ENCODE data around the gene SLC34A1. TPM values are rescaled to one million over a fixed set of nuclear protein-coding genes. Genes with fewer than 3 reads are reported as not detected.

SLC34A1 gene
- total RNA-seq, 1 experiment from 2014 or later: 0.28 TPM

GRCh38 chr5:177404641-177405179 lies 20.5 kb downstream of the SLC34A1 start:
- Histone ChIP-seq H3F3A (ENCODE audit: insufficient read depth, low read depth) (peaks cover 12% of the 10 kb centered on the region; the same call in 1 of the 2 replicates), H4K20me1 (ENCODE audit: insufficient read depth) (no peaks in the 10 kb centered on the region), H3K36me3 (ENCODE audit: low read depth) (no peaks in the 10 kb centered on the region), H3K4me1 (replicated peaks; ENCODE audit: insufficient read depth) (peaks cover 3% of the 10 kb centered on the region; the same call in 1 of the 2 replicates), H3K79me2 (ENCODE audit: low read depth) (no peaks in the 10 kb centered on the region), H3K9me2 (ENCODE audit: insufficient read depth) (no peaks in the 10 kb centered on the region), H3K27ac (no peak overlapping the region), H3K4me3 (peak overlapping the region; percentile 78), H3K9me3 (ENCODE audit: insufficient read depth, low read depth) (no peaks in the 10 kb centered on the region), H3K27me3 (ENCODE audit: insufficient read depth, low read depth) (no peaks in the 10 kb centered on the region), H3K4me2 (peak overlapping the region; percentile 94), H2AFZ (peak overlapping the region; percentile 84)
- ChIA-PET POLR2A (ENCODE audit: unreplicated experiment) (interaction anchor here (0.5 to 0.7 kb wide), 5 partner anchors 22 to 141 kb away, joined by 3 to 5 read pairs (median 3); partner anchors contain the start of gene GRK6), CTCF (interaction anchor here (0.6 to 3.9 kb wide), 9 partner anchors 15 to 96 kb away, joined by 3 to 53 read pairs (median 5); partner anchors contain the start of gene GRK6)
- intact Hi-C loops (cut with micrococcal nuclease; ENCODE audit: unreplicated experiment): loop anchor here (1.0 kb wide), 3 partner anchors 22 to 97 kb away; partner anchors contain the start of gene GRK6
- no peak for DNase-seq
- TF ChIP-seq EZH2 (IDR thresholded peaks at IDR 0.05; ENCODE audit: low read depth) (no peak), CTCF (conservative IDR thresholded peaks at IDR 0.05) (no peak)
- BruUV-seq (replicated peaks): no TSS peak

DNA sequence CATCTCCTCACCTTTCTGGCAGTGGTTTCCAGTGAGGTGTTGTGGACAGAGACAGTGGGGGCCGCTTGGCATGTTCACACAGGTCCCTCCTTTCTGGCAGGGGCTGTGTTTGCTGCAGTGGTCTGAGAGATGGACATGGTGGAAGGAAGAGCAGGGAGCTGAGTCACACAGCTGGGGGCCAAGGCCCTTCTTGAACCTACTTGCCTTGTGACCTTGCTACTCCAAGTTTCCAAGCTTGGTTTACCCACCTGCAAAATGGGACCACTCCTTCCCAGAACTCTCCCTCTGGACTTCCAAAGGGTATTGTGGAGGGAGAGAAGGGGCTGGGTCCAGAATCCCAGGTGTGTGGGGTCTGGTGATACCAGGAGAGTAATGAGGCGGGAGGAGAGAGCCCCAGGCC lies 21.1 kb downstream of the SLC34A1 start:
- H3K4me2 ChIP-seq: no peak overlapping the region

DNA sequence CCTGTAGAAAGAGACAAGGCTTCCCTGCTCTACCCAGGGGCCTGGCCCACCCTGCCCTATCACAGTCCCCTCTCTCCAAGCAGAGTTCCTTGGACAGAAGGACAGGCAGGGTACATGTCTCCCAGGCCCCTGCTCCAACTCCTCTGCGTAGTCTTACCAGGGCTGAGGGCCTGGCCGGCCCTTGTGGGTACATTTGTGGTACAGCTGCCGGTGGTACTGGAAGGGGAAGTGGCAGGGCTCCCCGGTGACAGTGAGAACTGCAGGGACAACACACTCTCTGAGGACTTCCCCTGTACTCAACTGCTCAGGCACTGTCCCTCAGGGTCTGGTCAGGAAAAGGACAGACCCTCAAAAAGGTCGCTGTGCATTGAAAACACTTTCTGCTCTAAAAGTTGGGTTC lies 21.6 kb downstream of the SLC34A1 start:
- Histone ChIP-seq H3K79me2 (ENCODE audit: low read depth) (no peaks in the 10 kb centered on the region), H3K27ac (no peak overlapping the region), H4K20me1 (ENCODE audit: insufficient read depth) (no peaks in the 10 kb centered on the region), H2AFZ (no peak overlapping the region), H3K36me3 (ENCODE audit: low read depth) (no peaks in the 10 kb centered on the region), H3K4me3 (no peak overlapping the region), H3K4me2 (no peak overlapping the region), H3K9me3 (ENCODE audit: insufficient read depth, low read depth) (no peaks in the 10 kb centered on the region), H3K27me3 (ENCODE audit: insufficient read depth, low read depth) (no peaks in the 10 kb centered on the region), H3K9me2 (ENCODE audit: insufficient read depth) (no peaks in the 10 kb centered on the region), H3F3A (ENCODE audit: insufficient read depth, low read depth) (peaks cover 12% of the 10 kb centered on the region; the same call in 1 of the 2 replicates), H3K4me1 (replicated peaks; ENCODE audit: insufficient read depth) (peaks cover 3% of the 10 kb centered on the region; the same call in 1 of the 2 replicates)
- no TSS peak for BruUV-seq (replicated peaks)
- POLR2A ChIA-PET (ENCODE audit: unreplicated experiment): no interaction called here
- no peak for DNase-seq
- CTCF ChIA-PET: interaction anchor here (0.7 kb wide), 1 partner anchor 40 kb away, joined by 3 read pairs; no protein-coding TSS in a partner anchor
- intact Hi-C loops (cut with micrococcal nuclease; ENCODE audit: unreplicated experiment): no loop called here
- TF ChIP-seq CTCF (conservative IDR thresholded peaks at IDR 0.05) (no peak), EZH2 (IDR thresholded peaks at IDR 0.05; ENCODE audit: low read depth) (no peak)

More for the DNA sequence above, 21.1 kb downstream of the SLC34A1 start:
- no peaks in the 10 kb centered on the region for H3K9me2 ChIP-seq (ENCODE audit: insufficient read depth)
- ChIA-PET CTCF (interaction anchor here (0.6 to 3.9 kb wide), 3 partner anchors 15 to 36 kb away, joined by 3 to 53 read pairs (median 5); partner anchors contain the start of gene GRK6), POLR2A (ENCODE audit: unreplicated experiment) (no interaction called here)
- H4K20me1 ChIP-seq (ENCODE audit: insufficient read depth): no peaks in the 10 kb centered on the region
- H3K27ac ChIP-seq: no peak overlapping the region
- no peak overlapping the region for H2AFZ ChIP-seq
- DNase-seq: no peak
- H3F3A ChIP-seq (ENCODE audit: insufficient read depth, low read depth): peaks cover 12% of the 10 kb centered on the region; the same call in 1 of the 2 replicates
- no TSS peak for BruUV-seq (replicated peaks)
- no peaks in the 10 kb centered on the region for H3K27me3 ChIP-seq (ENCODE audit: insufficient read depth, low read depth)
- intact Hi-C loops (cut with micrococcal nuclease; ENCODE audit: unreplicated experiment): no loop called here
- H3K36me3 ChIP-seq (ENCODE audit: low read depth): no peaks in the 10 kb centered on the region
- TF ChIP-seq EZH2 (IDR thresholded peaks at IDR 0.05; ENCODE audit: low read depth) (no peak), CTCF (conservative IDR thresholded peaks at IDR 0.05) (no peak)
- H3K4me1 ChIP-seq (replicated peaks; ENCODE audit: insufficient read depth): peaks cover 3% of the 10 kb centered on the region; the same call in 1 of the 2 replicates
- H3K79me2 ChIP-seq (ENCODE audit: low read depth): no peaks in the 10 kb centered on the region
- H3K4me3 ChIP-seq: no peak overlapping the region
- H3K9me3 ChIP-seq (ENCODE audit: insufficient read depth, low read depth): no peaks in the 10 kb centered on the region

Measured in PC-9 (cell line).